Stimulated activated naive CD8-positive, alpha-beta T cell treated with anti-CD3 and anti-CD28 coated beads, Interleukin-15, Interleukin-2, amounts not matched to agents 100 U/mL and 50 U/mL, for 24 hours (primary cell): ENCODE data around the gene OXLD1.
"Not testable (repeated sequence)": the region's sequence is repeated elsewhere in the genome, so short reads cannot be mapped to it uniquely, and the experiment has no call there.

Source experiments
- ATAC-seq: fragments of 150-1000 bp; cut with Tn5 transposase; one replicate; pipeline ENCODE4 v1.10.0; 2021
- DNase-seq: peaks from one replicate; pipeline ENCODE4 v3.0.0; 2021

Gene OXLD1

GRCh38 chr17:81650951-81651350 is 15.5 kb downstream of the OXLD1 start:
- ATAC-seq (no peak), DNase-seq (no peak)

- no peak for DNase-seq
- no peak for ATAC-seq
Measured at GRCh38 chr17:81648707-81649085, 17.7 kb downstream of the OXLD1 start.

GRCh38 chr17:81648013-81648706 is 18.2 kb downstream of the OXLD1 start:
- ATAC-seq, result no peak
- DNase-seq, result no peak

GRCh38 chr17:81647640-81648012 is 18.8 kb downstream of the OXLD1 start:
- ATAC-seq (no peak), DNase-seq (no peak)

GRCh38 chr17:81646869-81647600 is 19.4 kb downstream of the OXLD1 start:
- ATAC-seq, result no peak
- no peak for DNase-seq

- ATAC-seq, result no peak
Measured at GRCh38 chr17:81644976-81645952, 21.1 kb downstream of the OXLD1 start.

GRCh38 chr17:81644496-81644895 is 21.9 kb downstream of the OXLD1 start:
- no peak for ATAC-seq
- DNase-seq, result no peak

More at GRCh38 chr17:81644976-81645952, 21.1 kb downstream of the OXLD1 start:
- DNase-seq, result no peak

GRCh38 chr17:81641825-81642489 is 24.4 kb downstream of the OXLD1 start:
- ATAC-seq, result no peak
- DNase-seq, result no peak

- no peak for ATAC-seq
- no peak for DNase-seq
Measured at GRCh38 chr17:81640011-81640410, 26.4 kb downstream of the OXLD1 start.

GRCh38 chr17:81638683-81639082 is 27.7 kb downstream of the OXLD1 start:
- DNase-seq (no peak), ATAC-seq (no peak)

- DNase-seq (peak; percentile 91), ATAC-seq (peak; percentile 95)
Measured at GRCh38 chr17:81636505-81637288, 29.7 kb downstream of the OXLD1 start, which contains the start of the genes NPLOC4 and TSPAN10. Gene NPLOC4 (minus strand): TSS chr17:81637112. CDS start chr17:81636930, 182 bp downstream. Gene TSPAN10 (plus strand): TSS chr17:81637196. CDS start chr17:81642413, 5,217 bp downstream.

- DNase-seq (no peak), ATAC-seq (no peak)
Measured at GRCh38 chr17:81635973-81636504, 30.4 kb downstream of the OXLD1 start.

- ATAC-seq, result no peak
- DNase-seq, result no peak
Measured at GRCh38 chr17:81635431-81635830, 31.0 kb downstream of the OXLD1 start.

- DNase-seq (no peak), ATAC-seq (no peak)
Measured at GRCh38 chr17:81631482-81631881, 34.9 kb downstream of the OXLD1 start.

GRCh38 chr17:81630274-81630673 is 36.1 kb downstream of the OXLD1 start:
- no peak for ATAC-seq
- DNase-seq, result no peak

- ATAC-seq, result no peak
- DNase-seq, result no peak
Measured at GRCh38 chr17:81621494-81622130, 44.8 kb downstream of the OXLD1 start.

GRCh38 chr17:81618307-81618706 is 48.1 kb downstream of the OXLD1 start:
- DNase-seq, ATAC-seq: not testable (repeated sequence)

- ATAC-seq, result no peak
- DNase-seq, result no peak
Measured at GRCh38 chr17:81616877-81617276, 49.5 kb downstream of the OXLD1 start.

GRCh38 chr17:81615401-81615930 is 50.9 kb downstream of the OXLD1 start:
- ATAC-seq (no peak), DNase-seq (no peak)
